DMS 273 (cell line): ENCODE data around the gene ERCC2.
"Not testable (repeated sequence)": the region's sequence is repeated elsewhere in the genome, so short reads cannot be mapped to it uniquely, and the experiment has no call there.

Experiments
- DNase-seq: peaks from one replicate; lab custom pipeline; 2025; ENCODE audit not compliant: unreplicated experiment; lab: John Stamatoyannopoulos, UW

The ERCC2 gene

GRCh38 chr19:45340232-45340898 lies 30.0 kb downstream of the ERCC2 start, which contains the start of gene KLC3:
Gene KLC3, plus strand, starts transcription at chr19:45340750. Its CDS starts 4,792 bp downstream, at chr19:45345542.
- peak; percentile 60 for DNase-seq

- DNase-seq: no peak
Observed at GRCh38 chr19:45339629-45340028, 30.7 kb downstream of the ERCC2 start.

- no peak for DNase-seq
Observed at GRCh38 chr19:45336696-45337251, 33.6 kb downstream of the ERCC2 start.

- not testable (repeated sequence) for DNase-seq
Observed at GRCh38 chr19:45334881-45335280, 35.5 kb downstream of the ERCC2 start.

- no peak for DNase-seq
Observed at GRCh38 chr19:45333609-45334303, 36.6 kb downstream of the ERCC2 start.

GRCh38 chr19:45331411-45331810 lies 39.0 kb downstream of the ERCC2 start:
- peak; percentile 75 for DNase-seq

GRCh38 chr19:45327404-45328143 lies 42.8 kb downstream of the ERCC2 start:
- no peak for DNase-seq

GRCh38 chr19:45324349-45324907 lies 45.9 kb downstream of the ERCC2 start:
- DNase-seq: peak; percentile 47

- peak; percentile 47 for DNase-seq
Observed at GRCh38 chr19:45323671-45324081, 46.7 kb downstream of the ERCC2 start.

- no peak for DNase-seq
Observed at GRCh38 chr19:45322744-45323281, 47.6 kb downstream of the ERCC2 start, which contains the start of gene CKM. Gene CKM, minus strand, starts transcription at chr19:45322875. Its CDS starts 3,162 bp downstream, at chr19:45319713.

GRCh38 chr19:45322311-45322710 lies 48.1 kb downstream of the ERCC2 start:
- DNase-seq: peak; percentile 62

GRCh38 chr19:45321848-45322247 lies 48.5 kb downstream of the ERCC2 start:
- DNase-seq: peak; percentile 32

- DNase-seq: no peak
Observed at GRCh38 chr19:45320997-45321775, 49.2 kb downstream of the ERCC2 start.

GRCh38 chr19:45315304-45315703 lies 55.1 kb downstream of the ERCC2 start:
- no peak for DNase-seq

- DNase-seq: no peak
Observed at GRCh38 chr19:45314708-45315245, 55.6 kb downstream of the ERCC2 start.

- DNase-seq: not testable (repeated sequence)
Observed at GRCh38 chr19:45312285-45312684, 58.1 kb downstream of the ERCC2 start.

GRCh38 chr19:45311621-45312020 lies 58.8 kb downstream of the ERCC2 start:
- DNase-seq: peak; percentile 46

- DNase-seq: not testable (repeated sequence)
Observed at GRCh38 chr19:45309322-45309721, 61.1 kb downstream of the ERCC2 start.

GRCh38 chr19:45307361-45307760 lies 63.0 kb downstream of the ERCC2 start:
- no peak for DNase-seq
